Ovary (tissue), 9 donors: Measurements from ENCODE around the gene MCCC1. TPM values are rescaled to one million over a fixed set of nuclear protein-coding genes. Genes with fewer than 3 reads are reported as not detected.
"Not testable (repeated sequence)": the region's sequence is repeated elsewhere in the genome, so short reads cannot be mapped to it uniquely, and the experiment has no call there.

ENCODE experiments used
- DNase-seq, 5 donors: peaks; one replicate each; pipeline ENCODE4 v3.0.0-alpha.2; 2019 to 2020
- H3K27ac ChIP-seq, 2 donors: fragments of 200-600 bp; one replicate each; pipeline versions ENCODE4 v1.5.1 to v1.8.0; 2019 to 2022
- H3K27me3 ChIP-seq: fragments of 200-600 bp; one replicate; pipeline ENCODE4 v1.8.0; 2022
- H3K36me3 ChIP-seq: fragments of 200-600 bp; sonication (generic); one replicate; pipeline ENCODE4 v1.5.1; 2019
- H3K4me1 ChIP-seq: one replicate; pipeline ENCODE4 v1.8.1; 2013; ENCODE audit warnings: mild to moderate bottlenecking, moderate library complexity; ENCODE audit not compliant: insufficient read depth
- H3K4me3 ChIP-seq: fragments of 200-600 bp; sonication (generic); one replicate; pipeline ENCODE4 v1.5.1; 2017
- H3K9me3 ChIP-seq, 2 donors: fragments of 200-600 bp in 1 of 2; sonication (generic) in 1 of 2; one replicate each; pipeline versions ENCODE4 v1.5.1 to v1.8.1; 2013 to 2019; ENCODE audit warnings: mild to moderate bottlenecking in 1 of 2, moderate library complexity in 1 of 2
- CTCF ChIP-seq, 3 donors: fragments of 450-650 bp in 2 of 3; fragments of 200-600 bp in 1 of 3; IDR thresholded peaks; one replicate each; pipeline versions ENCODE4 v1.5.1 to v1.8.0; 2016 to 2022; ENCODE audit warnings: antibody characterized with exemption in 3 of 3, mild to moderate bottlenecking in 1 of 3
- EP300 ChIP-seq: sonication (generic); formaldehyde crosslinking; IDR thresholded peaks from one replicate; pipeline ENCODE4 v1.6.1; 2017; ENCODE audit warnings: antibody characterized with exemption
- POLR2A ChIP-seq: fragments of 450-650 bp; IDR thresholded peaks from one replicate; pipeline ENCODE4 v1.6.1; 2017; ENCODE audit warnings: antibody characterized with exemption, mild to moderate bottlenecking, moderate library complexity
- WGBS, 3 donors: extraction: QIAGEN DNeasy Blood & Tissue Kit in 1 of 3; methylation state at CpG; one replicate each; pipeline versions ENCODE4 v1.1.5 to v1.1.7; 2013 to 2017; 5-methylcytosine and 5-hydroxymethylcytosine counted together
- intact Hi-C, 4 donors: fragments of 100-400 bp; cut with DNase I; formaldehyde crosslinking; loops; one replicate each; pipeline versions ENCODE4 v1.11.0 to v1.15.1; 2022 to 2023
- polyA plus RNA-seq, 2 donors: library from polyadenylated mRNA; stranded (reverse); fragments of 200-250 nt in 1 of 2; fragments of 350-450 nt in 1 of 2; fragmentation: Illumina TruSeq in 1 of 2; extraction: RNeasy Lipid Tissue Mini Kit (QIAGEN cat#74804) in 1 of 2; gene quantifications; one replicate each; pipeline ENCODE4 v1.2.3, GENCODE V29; 2013 to 2014
- total RNA-seq, 7 donors: library from RNA; depleted of rRNA in 2 of 7; stranded (reverse); fragments of >200 nt in 2 of 7; fragmentation: NEBNext Ultra II Directional in 3 of 7; extraction: Animal tissue kit (Norgen Biotek cat#: 25700) in 3 of 7; gene quantifications; one replicate each; pipeline versions ENCODE4 v1.1.0 to v1.2.4, GENCODE V29; 2016 to 2023
- donor health status: DM: no; HTN: no; CAD: no; lungs with moderate emphysema.
- donor health status: DM: no; HTN: no; CAD: no.
- donor health status: Bipolar disorder and iron deficiency.
- donor health status: DM: yes; HTN: yes; CAD: no.
- donor health status: DM: no; HTN: no; CAD: no.
- donor health status: DM: yes; HTN: yes; CAD: no.

Gene MCCC1
- total and polyA plus RNA-seq, 9 donors, result 21.7 to 32.8 (median 28.5) TPM

- no peak for DNase-seq
- intact Hi-C loops, result no loop called here
Observed at GRCh38 chr3:183008800-183009199, 90.5 kb downstream of the MCCC1 start.

GRCh38 chr3:183008303-183008702, 91.0 kb downstream of the MCCC1 start:
- Histone ChIP-seq H3K27ac (no peak overlapping the region), H3K4me3 (no peak overlapping the region), H3K9me3 (no peaks in the 10 kb centered on the region), H3K36me3 (no peaks in the 10 kb centered on the region), H3K4me1 (no peaks in the 10 kb centered on the region), H3K27me3 (no peaks in the 10 kb centered on the region)
- 86 to 95% (median 91%) methylated on average over 4 of the region's 4 CpGs for WGBS, 3 donors
- TF ChIP-seq POLR2A, result no peak
- TF ChIP-seq CTCF (IDR thresholded peaks at IDR 0.05), result no peak
- no peak for TF ChIP-seq EP300
- intact Hi-C loops, result no loop called here
- DNase-seq, result no peak

More at GRCh38 chr3:183008800-183009199, 90.5 kb downstream of the MCCC1 start:
- no peak for TF ChIP-seq POLR2A
- no peak for TF ChIP-seq EP300
- TF ChIP-seq CTCF (IDR thresholded peaks at IDR 0.05), result no peak
- Histone ChIP-seq H3K36me3 (no peaks in the 10 kb centered on the region), H3K4me1 (no peaks in the 10 kb centered on the region), H3K27ac (no peak overlapping the region), H3K9me3 (no peaks in the 10 kb centered on the region), H3K27me3 (no peaks in the 10 kb centered on the region), H3K4me3 (no peak overlapping the region)

GRCh38 chr3:183006396-183007002, 92.8 kb downstream of the MCCC1 start:
- no peaks in the 10 kb centered on the region for H3K27me3 ChIP-seq
- no peak for DNase-seq
- H3K27ac ChIP-seq, result no peak overlapping the region
- intact Hi-C loops, result no loop called here
- H3K9me3 ChIP-seq, result no peaks in the 10 kb centered on the region
- H3K4me1 ChIP-seq, result no peaks in the 10 kb centered on the region
- 84 to 94% (median 90%) methylated on average over 10 of the region's 10 CpGs for WGBS, 3 donors
- no peak overlapping the region for H3K4me3 ChIP-seq
- H3K36me3 ChIP-seq, result no peaks in the 10 kb centered on the region
- TF ChIP-seq EP300 (no peak), POLR2A (no peak), CTCF (IDR thresholded peaks at IDR 0.05) (no peak)

- intact Hi-C loops, result no loop called here
- 77 to 92% (median 83%) methylated on average over 1 of the region's 1 CpG for WGBS, 3 donors
- Histone ChIP-seq H3K4me1 (no peaks in the 10 kb centered on the region), H3K27ac (no peak overlapping the region), H3K27me3 (no peaks in the 10 kb centered on the region), H3K36me3 (no peaks in the 10 kb centered on the region), H3K4me3 (no peak overlapping the region), H3K9me3 (no peaks in the 10 kb centered on the region)
- DNase-seq, result no peak
- TF ChIP-seq CTCF (IDR thresholded peaks at IDR 0.05), result no peak
- TF ChIP-seq POLR2A, result no peak
- no peak for TF ChIP-seq EP300
Observed at GRCh38 chr3:182999767-183000166, 99.5 kb downstream of the MCCC1 start.

GRCh38 chr3:182993486-182994201, 105.7 kb downstream of the MCCC1 start:
- H3K27ac ChIP-seq, H3K27me3 ChIP-seq, H3K4me3 ChIP-seq, H3K4me1 ChIP-seq, DNase-seq, intact Hi-C loops, H3K36me3 ChIP-seq, H3K9me3 ChIP-seq: not testable (repeated sequence)
- 92 to 99% (median 97%) methylated on average over 4 of the region's 4 CpGs for WGBS, 3 donors
